GM19463 (cell line): ENCODE data around the gene XKR3.
"Not testable (repeated sequence)": the region's sequence is repeated elsewhere in the genome, so short reads cannot be mapped to it uniquely, and the experiment has no call there.

Experiments used
- ATAC-seq: cut with Tn5 transposase; IDR thresholded peaks from one replicate; pipeline ENCODE4 v1.9.1; 2021; ENCODE audit warnings: mild to moderate bottlenecking, moderate library complexity; ENCODE audit not compliant: unreplicated experiment

XKR3 gene

DNA sequence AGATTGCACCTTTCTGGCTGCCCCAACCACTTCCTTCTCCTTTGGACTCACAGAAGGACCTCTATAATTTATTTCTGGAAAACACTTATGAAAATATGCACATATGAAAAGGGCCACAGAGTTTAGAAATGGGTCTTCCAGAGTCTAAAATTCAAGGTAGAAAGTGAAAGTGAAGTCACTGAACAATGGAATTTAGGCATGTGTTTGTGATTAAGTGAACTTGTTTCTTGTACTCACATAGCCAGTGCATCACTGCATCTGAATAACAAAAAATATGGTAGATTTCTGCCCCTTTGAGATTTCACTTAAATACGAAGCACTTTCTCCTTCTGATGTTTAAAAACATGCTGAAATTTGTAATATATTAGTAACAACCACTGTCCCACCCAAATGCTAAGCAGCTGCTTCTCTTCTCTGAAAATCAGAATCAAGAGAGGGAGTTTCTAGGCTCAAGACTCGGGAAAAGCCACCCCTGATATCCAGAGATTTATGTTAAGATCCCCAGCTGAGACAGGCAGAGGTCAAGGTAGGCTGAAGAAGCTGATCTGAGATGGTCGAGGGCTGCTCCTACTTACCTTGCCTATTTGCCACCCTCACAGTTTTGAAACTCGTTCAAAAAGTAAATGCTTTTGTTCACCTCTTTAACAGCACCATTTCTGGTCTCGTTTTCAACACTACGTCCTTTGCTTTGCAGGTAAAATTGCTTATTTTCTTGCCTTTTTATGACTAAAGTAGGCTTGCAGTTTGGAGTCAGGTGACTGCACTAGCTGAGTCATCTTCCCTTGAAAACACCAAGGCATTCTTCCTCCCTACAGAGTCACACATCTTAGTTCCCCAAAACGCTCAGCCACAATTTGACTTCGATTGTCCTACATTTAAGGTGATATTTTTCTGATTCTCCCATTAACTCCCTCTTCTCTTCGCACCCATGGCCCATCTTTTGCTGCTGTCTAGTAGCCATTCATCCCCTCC is at the start of gene XKR3:
Gene XKR3 (minus strand): TSS at position 696 of the 972 bp plus-strand sequence. CDS start 17,338 bp downstream, outside the sequence.
- peak; percentile 82 for ATAC-seq

GRCh38 chr22:16869640-16870039 is 44.4 kb upstream of the XKR3 start:
- ATAC-seq: not testable (repeated sequence)

DNA sequence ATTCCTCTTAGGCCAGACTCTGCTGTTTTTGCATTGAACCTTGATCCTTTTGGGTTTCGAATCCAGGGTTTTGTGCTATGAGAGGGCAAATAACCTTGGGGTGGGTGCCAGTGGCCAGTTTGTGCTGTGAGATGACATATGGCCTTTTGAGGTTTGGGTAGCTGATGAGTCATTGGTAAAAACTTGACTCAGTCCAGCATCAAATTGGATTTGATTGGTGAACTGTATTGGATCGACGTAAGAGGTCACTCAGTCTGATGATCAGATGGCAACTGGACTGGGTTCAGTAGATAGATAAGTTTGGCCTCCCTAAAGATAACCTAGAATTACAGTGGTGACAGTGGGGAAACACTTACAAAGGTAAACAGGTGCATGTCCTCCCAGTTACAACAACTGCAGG is 41.0 kb upstream of the XKR3 start:
- ATAC-seq: no peak

- ATAC-seq: not testable (repeated sequence)
Observed at GRCh38 chr22:16856851-16857250, 31.6 kb upstream of the XKR3 start.

DNA sequence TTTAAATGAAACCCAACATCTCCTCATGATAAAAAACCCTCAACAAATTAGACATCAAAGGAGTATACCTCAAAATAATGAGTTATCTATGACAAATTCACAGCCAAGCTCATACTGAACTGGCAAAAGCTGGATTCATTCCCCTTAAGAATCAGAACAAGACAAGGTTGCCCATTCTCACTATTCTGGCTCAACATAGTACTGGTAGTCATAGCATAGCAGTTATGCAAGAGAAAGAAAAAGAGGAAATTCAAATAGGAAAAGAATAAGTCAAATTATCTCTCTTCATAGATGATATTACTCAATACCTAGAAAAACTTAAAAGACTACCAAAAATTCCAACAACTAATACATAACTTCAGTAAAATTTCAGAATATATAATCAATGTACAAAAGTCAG is 29.4 kb upstream of the XKR3 start:
- no peak for ATAC-seq

GRCh38 chr22:16851268-16851996 is 26.2 kb upstream of the XKR3 start:
- ATAC-seq: not testable (repeated sequence)

GRCh38 chr22:16847271-16847670 is 22.1 kb upstream of the XKR3 start:
- no peak for ATAC-seq

GRCh38 chr22:16845881-16846280 is 20.7 kb upstream of the XKR3 start:
- ATAC-seq: no peak

DNA sequence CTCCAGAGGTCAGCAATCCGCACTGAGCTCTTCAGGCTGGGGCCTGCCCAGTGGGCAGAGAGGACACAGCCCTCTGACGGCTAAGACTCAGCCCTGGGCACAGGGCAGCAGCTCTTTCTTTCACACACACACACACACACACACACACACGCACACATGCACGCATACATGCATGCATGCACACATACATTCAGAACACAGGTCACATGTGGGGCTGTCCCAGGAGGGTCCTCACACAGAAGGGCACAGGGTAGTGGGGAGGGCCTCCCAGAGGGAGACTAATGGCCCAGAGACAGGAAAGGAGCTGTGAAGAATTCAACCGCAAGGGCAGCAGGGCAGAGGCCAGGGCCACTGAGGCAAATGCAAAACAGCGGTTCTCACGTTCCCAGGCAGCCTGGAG is 20.3 kb upstream of the XKR3 start:
- ATAC-seq: no peak

DNA sequence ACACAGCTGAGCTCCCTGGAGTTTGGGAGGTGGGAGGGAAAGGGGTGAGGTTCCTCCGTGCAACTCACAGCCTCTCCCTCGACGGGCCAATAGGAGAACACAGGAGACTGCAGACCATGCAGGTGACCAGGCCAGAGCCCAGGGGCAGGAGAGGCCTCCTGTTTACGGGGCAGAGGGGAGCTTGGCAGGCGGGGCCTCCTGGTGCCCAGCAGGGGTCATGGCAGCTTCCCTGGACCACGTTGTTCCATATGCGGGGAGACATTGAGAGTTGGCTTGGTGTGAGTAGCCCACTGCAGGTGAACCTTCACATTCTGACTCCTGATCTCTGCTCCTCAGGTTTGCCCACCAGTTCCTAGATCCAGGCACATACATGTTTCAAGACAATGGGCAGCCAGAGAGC is 19.3 kb upstream of the XKR3 start:
- no peak for ATAC-seq

- ATAC-seq: no peak
Observed at GRCh38 chr22:16838073-16838472, 12.9 kb upstream of the XKR3 start.

DNA sequence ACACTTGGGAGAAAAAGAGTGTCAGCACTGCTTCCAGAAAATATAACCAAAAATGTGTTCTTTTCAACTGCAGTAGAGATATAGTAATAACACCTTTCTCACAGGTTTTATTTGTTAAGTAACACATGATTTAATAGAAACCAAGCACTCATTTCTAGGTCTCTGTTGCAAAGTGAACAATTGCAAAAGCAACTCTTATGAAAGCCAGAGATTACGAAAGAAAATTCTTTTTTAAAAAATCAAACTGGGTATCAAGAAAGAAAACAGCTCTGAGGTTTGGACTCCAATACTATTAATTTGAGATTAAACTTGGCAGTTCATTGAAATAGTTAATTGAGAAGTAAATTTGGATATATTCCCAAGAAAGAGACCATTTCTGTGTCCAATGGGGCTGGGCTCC is 9.8 kb upstream of the XKR3 start:
- ATAC-seq: no peak

DNA sequence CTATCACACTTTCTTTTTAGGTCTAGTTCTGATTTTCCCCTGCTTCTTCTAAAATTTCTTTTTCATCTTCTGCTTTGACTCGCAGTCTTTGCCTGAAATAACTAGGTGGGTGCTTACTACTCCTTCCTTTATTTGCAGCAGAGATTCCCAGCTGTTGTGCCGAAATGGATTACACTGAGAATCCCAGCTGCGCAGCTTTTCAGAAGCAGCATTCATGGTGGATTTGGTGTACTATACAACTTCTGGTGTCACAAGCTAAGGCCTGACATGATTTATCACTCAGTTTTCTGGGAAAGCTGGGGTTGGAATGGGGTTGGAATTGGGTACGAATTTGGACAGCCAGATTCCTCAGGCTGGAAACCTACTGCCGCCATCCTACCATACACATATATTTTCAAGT is 6.0 kb upstream of the XKR3 start:
- no peak for ATAC-seq

GRCh38 chr22:16829985-16830384 is 4.8 kb upstream of the XKR3 start:
- no peak for ATAC-seq

GRCh38 chr22:16828876-16829275 is 3.7 kb upstream of the XKR3 start:
- no peak for ATAC-seq

- no peak for ATAC-seq
Observed at GRCh38 chr22:16827506-16827905, 2.3 kb upstream of the XKR3 start.

- ATAC-seq: no peak
Observed at GRCh38 chr22:16819249-16819648, 6.0 kb downstream of the XKR3 start.

DNA sequence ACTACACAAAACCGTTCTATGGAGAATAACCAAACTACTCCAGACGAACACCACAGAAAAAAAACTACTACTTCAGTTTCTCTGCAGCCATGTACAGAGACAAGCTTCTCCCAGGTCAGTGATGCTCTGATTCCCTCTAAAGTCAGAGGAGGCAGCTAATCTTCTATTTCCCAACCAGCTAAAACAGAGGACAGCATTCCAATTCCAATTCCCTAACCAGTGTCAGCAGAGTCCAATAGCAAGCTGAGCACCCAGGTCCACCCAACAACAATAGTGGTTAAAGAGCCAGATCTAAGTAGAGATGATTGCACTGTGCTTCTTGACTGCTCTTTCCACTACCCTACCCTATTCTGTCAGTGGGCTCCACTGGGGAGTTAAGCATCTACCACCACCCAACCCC is 6.7 kb downstream of the XKR3 start:
- no peak for ATAC-seq

DNA sequence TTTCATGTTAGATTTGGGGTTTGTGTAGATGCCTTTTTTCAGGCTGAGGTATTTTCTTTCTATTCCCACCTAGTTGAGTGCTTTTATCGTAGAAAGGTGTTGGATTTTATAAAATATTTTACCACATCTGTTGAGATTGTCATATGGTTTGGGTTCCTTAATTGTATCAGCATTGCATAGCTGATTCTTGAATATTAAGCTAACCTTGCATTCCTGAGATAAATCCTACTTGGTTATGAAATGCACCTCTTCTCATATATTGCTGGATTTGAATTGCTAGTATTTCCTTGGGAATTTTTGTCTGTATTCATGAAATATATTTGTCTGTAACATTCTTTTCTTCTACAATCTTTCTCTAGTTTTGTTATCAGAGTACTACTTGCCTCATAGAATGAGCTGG is 10.1 kb downstream of the XKR3 start:
- no peak for ATAC-seq

DNA sequence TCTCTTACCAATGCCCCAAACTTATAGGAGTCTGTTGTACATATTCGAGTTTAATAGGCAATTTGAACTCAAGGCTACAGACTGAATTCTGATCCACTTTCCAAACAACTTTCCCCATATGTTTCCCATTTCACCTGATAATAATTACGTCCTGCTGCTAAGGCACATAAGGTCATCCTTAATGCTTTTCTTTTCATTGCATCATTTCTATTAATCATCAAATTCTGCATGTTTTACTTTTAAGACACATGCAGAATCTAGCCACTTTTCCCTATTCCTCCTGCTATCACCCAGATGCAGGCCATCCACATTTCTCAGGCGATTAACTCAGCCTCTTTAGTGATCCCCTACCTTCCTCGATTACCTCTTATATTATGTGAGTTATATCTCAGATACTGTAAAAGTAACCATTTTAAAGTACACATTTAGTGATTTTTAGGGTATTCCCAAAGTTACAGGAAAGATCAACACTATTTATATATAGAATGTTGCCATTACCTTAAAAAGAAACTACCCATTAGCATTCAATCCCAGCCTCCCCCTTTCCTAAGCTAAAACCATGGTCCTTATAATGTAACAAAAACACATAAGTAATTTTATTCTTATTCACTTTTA is 14.9 kb downstream of the XKR3 start:
- ATAC-seq: no peak

DNA sequence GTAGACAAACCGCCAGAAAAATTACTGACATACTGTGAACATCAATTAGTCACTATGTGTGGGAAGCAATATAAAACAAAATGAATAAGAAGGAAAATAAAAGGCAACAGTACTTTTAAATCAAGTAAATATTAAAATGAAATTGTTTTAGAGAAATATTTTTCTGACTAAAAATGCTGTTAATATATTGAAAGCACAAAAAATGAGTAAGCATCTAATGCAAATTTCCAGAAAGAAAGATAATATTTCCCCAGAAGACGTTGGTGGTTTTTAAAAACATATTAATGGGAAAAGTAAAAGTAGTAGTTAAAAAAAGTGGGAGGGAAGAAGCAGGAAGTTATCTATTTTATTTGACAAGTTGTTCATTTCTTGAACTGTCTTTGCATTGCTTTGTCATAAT is 16.5 kb downstream of the XKR3 start:
- no peak for ATAC-seq

GRCh38 chr22:16807109-16807508 is 18.1 kb downstream of the XKR3 start:
- no peak for ATAC-seq
